Lung (tissue), 12 donors: ENCODE results near the gene HMGCL. TPM values are rescaled to one million over a fixed set of nuclear protein-coding genes. Genes with fewer than 3 reads are reported as not detected.

Experiments
- ATAC-seq: fragments of 200-7000 bp; cut with Tn5 transposase; one replicate; pipeline ENCODE4 v1.9.1; 2020; ENCODE audit warnings: moderate number of reproducible peaks; ENCODE audit not compliant: insufficient read depth, low FRiP score
- DNase-seq, 3 donors: peaks; one replicate each; pipeline ENCODE4 v3.0.0-alpha.2; 2013 to 2017
- H3K27ac ChIP-seq, 2 donors: one replicate each; pipeline ENCODE4 v1.5.1; 2013; ENCODE audit warnings: mild to moderate bottlenecking in 2 of 2, moderate library complexity in 2 of 2, control low read depth in 1 of 2, inconsistent platforms in 1 of 2, low read depth in 1 of 2, low read length in 1 of 2
- H3K27me3 ChIP-seq, 3 donors: one replicate each; pipeline ENCODE4 v1.5.1; 2013; ENCODE audit warnings: low read length in 2 of 3; ENCODE audit not compliant: control insufficient read depth in 3 of 3, insufficient read depth in 3 of 3
- H3K36me3 ChIP-seq, 4 donors: one replicate each; pipeline ENCODE4 v1.5.1; 2013; ENCODE audit warnings: low read length in 4 of 4, mild to moderate bottlenecking in 1 of 4, moderate library complexity in 1 of 4; ENCODE audit not compliant: control insufficient read depth in 4 of 4, insufficient read depth in 4 of 4
- H3K4me1 ChIP-seq, 5 donors: one replicate each; pipeline ENCODE4 v1.5.1; 2013; ENCODE audit warnings: low read length in 5 of 5, mild to moderate bottlenecking in 2 of 5, moderate library complexity in 1 of 5; ENCODE audit not compliant: control insufficient read depth in 5 of 5, insufficient read depth in 5 of 5
- H3K4me3 ChIP-seq: one replicate; pipeline ENCODE4 v1.5.1; 2013; ENCODE audit warnings: mild to moderate bottlenecking, control low read depth, moderate library complexity
- H3K9ac ChIP-seq, 2 donors: one replicate each; pipeline ENCODE4 v1.5.1; 2013; ENCODE audit warnings: low read length in 2 of 2, control low read depth in 1 of 2; ENCODE audit not compliant: insufficient read depth in 1 of 2
- H3K9me3 ChIP-seq, 4 donors: one replicate each; pipeline ENCODE4 v1.5.1; 2013; ENCODE audit warnings: low read length in 3 of 4, mild to moderate bottlenecking in 1 of 4, moderate library complexity in 1 of 4; ENCODE audit not compliant: control insufficient read depth in 4 of 4, insufficient read depth in 3 of 4
- WGBS, 2 donors: extraction: QIAGEN DNeasy Blood & Tissue Kit; methylation state at CpG; one replicate each; pipeline ENCODE4 v1.1.7; 2013; 5-methylcytosine and 5-hydroxymethylcytosine counted together
- polyA plus RNA-seq, 2 donors: library from polyadenylated mRNA; stranded (reverse); fragments of 200-250 nt; gene quantifications; one replicate each; pipeline ENCODE4 v1.2.1, GENCODE V29; 2013
- total RNA-seq, 2 donors: library from RNA; depleted of rRNA in 1 of 2; stranded (reverse); fragments of >200 nt in 1 of 2; gene quantifications; one replicate each; pipeline ENCODE4 v1.2.1, GENCODE V29; 2014 to 2021
- TF ChIP-seq, protein P1 (sequence below): IDR thresholded peaks from 2 replicates; pipeline ENCODE4 v1.5.1; 2012; ENCODE audit warnings: mild to moderate bottlenecking; ENCODE audit errors: control extremely low read depth, extremely low read depth
- donor health status: control.
- donor health status: control.
- donor health status: Bipolar disorder and iron deficiency.
- donor health status: healthy.
- donor health status: DM: yes; HTN: yes; CAD: no.

HMGCL gene
- total and polyA plus RNA-seq, 4 donors: 33.3 to 47.6 (median 43.9) TPM

DNA sequence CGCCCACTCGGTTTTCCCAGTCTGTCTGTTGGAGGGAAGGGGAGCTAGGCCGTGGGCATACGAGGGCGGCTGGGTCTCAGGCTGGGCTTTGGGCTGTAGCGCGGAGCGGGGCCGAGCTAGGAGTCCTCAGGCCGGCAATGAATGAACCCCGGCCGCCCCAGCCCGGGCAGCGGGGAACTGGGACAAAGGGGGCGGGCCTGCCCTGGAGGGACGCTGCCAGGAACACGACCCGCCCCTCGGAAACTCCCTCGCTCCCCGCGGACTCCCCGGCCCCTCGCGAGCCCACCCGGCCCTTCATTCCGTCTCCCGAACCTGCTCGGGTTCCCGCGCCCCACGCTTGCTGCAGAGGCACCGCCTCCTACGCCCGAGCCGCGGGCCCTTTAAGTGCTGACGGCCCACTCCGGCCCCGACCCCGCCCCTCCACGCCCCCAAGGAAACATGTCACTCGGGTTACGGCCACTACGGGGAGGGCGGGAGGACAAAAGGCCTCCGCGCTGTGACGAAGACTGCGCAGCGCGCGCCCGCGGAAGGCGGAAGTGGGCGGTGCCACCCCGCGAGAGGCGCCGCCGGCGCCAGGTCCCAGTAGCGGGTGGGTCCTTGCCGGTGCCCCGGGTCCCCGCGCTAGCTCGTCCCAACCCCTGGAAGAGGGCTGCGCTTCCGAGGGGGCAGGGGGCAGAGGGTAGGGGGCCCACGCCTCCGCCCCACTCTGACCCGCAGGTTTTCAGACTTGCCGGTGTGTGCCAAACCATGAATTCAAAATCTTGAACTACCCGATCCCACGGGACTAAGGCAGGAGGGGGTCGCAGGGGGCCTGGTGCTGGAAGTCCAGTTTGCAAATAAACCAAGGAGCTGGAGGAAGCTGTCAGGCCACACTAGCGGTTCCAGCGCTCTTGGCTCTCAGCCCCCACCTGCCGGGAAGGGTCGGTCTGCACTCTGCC lies 24.6 kb downstream of the HMGCL start, which contains the start of gene GALE:
TSS of gene GALE (minus strand) at position 355 of the 938 bp plus-strand sequence. CDS start 1,747 bp downstream, outside the sequence.
- Histone ChIP-seq H3K27me3 (no peaks in the 10 kb centered on the region), H3K9ac (peak within 1 kb of the TSS; percentile 55 to 62), H3K36me3 (peaks cover 0 to 24% (median 3%) of the 10 kb centered on the region in 4 donors), H3K27ac (peak within 1 kb of the TSS; percentile 89 to 97), H3K9me3 (no peaks in the 10 kb centered on the region), H3K4me1 (peaks cover 0 to 27% (median 13%) of the 10 kb centered on the region in 5 donors), H3K4me3 (peak within 1 kb of the TSS; percentile 82)
- DNase-seq: peak; percentile 96 to 98 (median 97)
- TF ChIP-seq, protein P1, sequence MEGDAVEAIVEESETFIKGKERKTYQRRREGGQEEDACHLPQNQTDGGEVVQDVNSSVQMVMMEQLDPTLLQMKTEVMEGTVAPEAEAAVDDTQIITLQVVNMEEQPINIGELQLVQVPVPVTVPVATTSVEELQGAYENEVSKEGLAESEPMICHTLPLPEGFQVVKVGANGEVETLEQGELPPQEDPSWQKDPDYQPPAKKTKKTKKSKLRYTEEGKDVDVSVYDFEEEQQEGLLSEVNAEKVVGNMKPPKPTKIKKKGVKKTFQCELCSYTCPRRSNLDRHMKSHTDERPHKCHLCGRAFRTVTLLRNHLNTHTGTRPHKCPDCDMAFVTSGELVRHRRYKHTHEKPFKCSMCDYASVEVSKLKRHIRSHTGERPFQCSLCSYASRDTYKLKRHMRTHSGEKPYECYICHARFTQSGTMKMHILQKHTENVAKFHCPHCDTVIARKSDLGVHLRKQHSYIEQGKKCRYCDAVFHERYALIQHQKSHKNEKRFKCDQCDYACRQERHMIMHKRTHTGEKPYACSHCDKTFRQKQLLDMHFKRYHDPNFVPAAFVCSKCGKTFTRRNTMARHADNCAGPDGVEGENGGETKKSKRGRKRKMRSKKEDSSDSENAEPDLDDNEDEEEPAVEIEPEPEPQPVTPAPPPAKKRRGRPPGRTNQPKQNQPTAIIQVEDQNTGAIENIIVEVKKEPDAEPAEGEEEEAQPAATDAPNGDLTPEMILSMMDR: no peak
- ATAC-seq: peak; percentile 90
- WGBS, 2 donors: 1% methylated on average over 68 to 82 of the region's 82 CpGs

DNA sequence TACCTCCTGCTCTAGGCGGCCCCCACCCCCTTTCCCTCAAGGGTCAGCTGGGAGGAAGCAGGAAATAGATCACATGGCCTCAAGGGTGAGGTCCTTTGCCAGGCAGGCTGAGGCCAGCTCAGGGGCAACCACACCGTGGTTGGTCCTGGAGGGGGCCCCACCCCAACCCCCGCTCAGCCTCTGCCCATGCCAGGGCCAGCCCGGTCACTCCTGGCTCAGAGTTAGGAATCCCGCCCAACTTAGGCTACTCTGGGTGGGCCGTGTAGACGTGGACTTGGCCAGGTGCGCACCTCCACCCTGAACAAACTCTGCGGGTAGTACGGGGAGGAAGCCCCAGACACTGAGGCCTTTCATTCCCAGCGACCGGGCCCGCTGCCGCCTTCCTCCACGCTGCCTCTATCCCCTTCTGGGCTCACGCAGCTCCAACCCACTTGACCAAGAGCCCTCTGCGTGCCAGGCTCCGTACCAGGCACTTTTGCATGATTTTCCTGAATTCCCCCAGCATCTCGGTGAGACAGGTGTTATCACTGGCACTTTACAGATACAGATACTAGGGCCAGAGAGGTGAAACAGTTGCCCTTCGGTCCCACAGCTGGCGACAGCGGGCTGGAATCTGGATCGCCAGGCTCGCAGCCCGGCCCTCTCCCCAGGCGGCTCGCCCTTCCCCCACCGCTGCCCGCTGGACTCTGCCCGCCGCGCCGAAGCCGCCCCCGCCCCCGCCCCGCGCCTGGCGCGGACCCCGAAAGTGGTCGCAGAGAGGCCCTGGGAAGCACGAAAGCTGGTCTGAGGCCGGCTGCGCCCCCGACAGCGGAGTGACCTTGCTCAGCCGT lies 25.4 kb downstream of the HMGCL start:
- TF ChIP-seq, protein P1: no peak
- Histone ChIP-seq H3K36me3 (peaks cover 0 to 32% (median 3%) of the 10 kb centered on the region in 4 donors), H3K4me3 (peak overlapping the region; percentile 82), H3K4me1 (peaks cover 0 to 32% (median 14%) of the 10 kb centered on the region in 5 donors), H3K27me3 (no peaks in the 10 kb centered on the region), H3K9ac (peak overlapping the region; percentile 50 to 55), H3K27ac (peak overlapping the region; percentile 62 to 97), H3K9me3 (no peaks in the 10 kb centered on the region)
- peak; percentile 40 to 53 (median 50) for DNase-seq
- peak; percentile 49 for ATAC-seq
- 1 to 2% methylated on average over 48 of the region's 48 CpGs for WGBS, 2 donors

DNA sequence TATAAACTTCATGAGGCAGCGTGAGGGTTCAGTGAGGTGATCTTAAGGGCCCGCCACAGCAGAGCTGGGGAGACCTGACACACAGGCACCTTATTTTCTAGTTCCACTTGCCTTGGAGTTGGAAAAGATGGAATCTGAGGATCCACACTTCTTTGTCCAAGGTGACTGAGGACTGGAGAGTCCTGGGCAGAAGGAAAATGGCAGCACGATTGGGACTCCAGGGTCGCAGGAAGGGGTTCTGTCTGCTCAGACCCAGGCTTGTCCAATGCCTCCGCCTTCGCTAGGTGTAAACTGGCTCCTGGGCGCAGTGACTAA lies 26.0 kb downstream of the HMGCL start:
- H3K4me1 ChIP-seq: peaks cover 0 to 32% (median 14%) of the 10 kb centered on the region in 5 donors
- H3K36me3 ChIP-seq: peaks cover 0 to 35% (median 3%) of the 10 kb centered on the region in 4 donors
- no peaks in the 10 kb centered on the region for H3K9me3 ChIP-seq
- H3K27me3 ChIP-seq: no peaks in the 10 kb centered on the region
- H3K27ac ChIP-seq: peak overlapping the region; percentile 62 to 97
- TF ChIP-seq, protein P1: no peak
- H3K4me3 ChIP-seq: no peak overlapping the region
- DNase-seq: no peak
- ATAC-seq: no peak
- H3K9ac ChIP-seq: no peak overlapping the region
- WGBS, 2 donors: 55 to 61% methylated on average over 7 of the region's 7 CpGs
